Stimulated activated CD8-positive, alpha-beta memory T cell treated with anti-CD3 and anti-CD28 coated beads, Interleukin-7, amount 100 ng/mL, for 4 hours (primary cell): ENCODE data around the gene RAB40C.
A peak's percentile ranks its signal among the peaks of the same experiment; 100 is the strongest.

Experiments
- DNase-seq, 2 donors: peaks; one replicate each; pipeline ENCODE4 v3.0.0-alpha.2; 2020; ENCODE audit warnings: low read depth in 2 of 2

Gene RAB40C

DNA sequence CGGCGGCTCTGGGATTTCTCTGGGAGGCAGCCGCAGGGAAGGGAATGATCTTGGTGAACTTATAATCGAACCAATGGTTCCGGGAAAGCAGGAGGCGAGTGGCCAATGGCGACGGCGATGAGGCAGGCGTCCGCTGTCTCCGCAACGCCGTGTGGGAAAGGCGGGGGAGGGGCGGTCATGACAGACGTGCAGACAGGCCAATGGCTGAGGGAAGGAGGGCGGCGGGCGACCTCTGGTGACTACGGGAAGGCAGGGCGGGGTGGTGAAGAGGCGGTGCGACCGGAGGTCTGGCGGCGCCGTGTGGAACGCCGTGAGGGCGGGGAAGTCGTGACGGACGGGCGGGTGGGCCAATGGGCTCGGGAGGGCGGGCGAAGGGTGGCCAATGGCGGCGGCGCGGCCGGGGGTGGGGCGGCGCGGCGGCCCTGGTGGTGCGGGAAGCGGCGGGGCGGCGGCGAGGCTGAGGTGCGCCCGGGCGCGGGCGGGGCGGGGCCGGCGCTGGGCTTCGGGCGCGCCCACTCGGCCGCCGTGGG lies at the start of gene RAB40C:
Gene RAB40C, plus strand, starts transcription at position 409 of the 530 bp plus-strand sequence. CDS start 226 bp downstream, outside the sequence.
- peak; percentile 99 for DNase-seq

- no peak for DNase-seq
Observed at GRCh38 chr16:540645-541340, 49.1 kb upstream of the RAB40C start.

- DNase-seq: no peak
Observed at GRCh38 chr16:543301-544164, 46.3 kb upstream of the RAB40C start.

DNA sequence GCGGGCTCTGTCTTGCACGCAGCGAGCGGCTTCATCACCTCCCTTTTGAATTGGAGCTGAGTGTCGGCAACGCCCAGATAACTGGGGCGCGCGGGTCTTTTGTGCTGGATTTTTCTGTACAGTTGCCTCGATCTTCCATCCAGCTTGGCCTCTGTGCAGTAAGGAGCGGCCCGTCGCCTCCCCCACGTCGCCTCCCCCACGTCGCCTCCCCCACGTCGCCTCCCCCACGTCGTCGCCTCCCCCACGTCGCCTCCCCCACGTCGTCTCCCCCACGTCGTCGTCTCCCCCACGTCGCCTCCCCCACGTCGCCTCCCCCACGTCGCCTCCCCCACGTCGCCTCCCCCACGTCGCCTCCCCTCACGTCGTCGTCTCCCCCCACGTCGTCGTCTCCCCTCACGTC lies 45.3 kb upstream of the RAB40C start:
- no peak for DNase-seq

- DNase-seq: peak in 1 of 2 donors; percentile 36
Observed at GRCh38 chr16:546909-547770, 42.7 kb upstream of the RAB40C start.

- no peak for DNase-seq
Observed at GRCh38 chr16:548586-548985, 41.3 kb upstream of the RAB40C start.

DNA sequence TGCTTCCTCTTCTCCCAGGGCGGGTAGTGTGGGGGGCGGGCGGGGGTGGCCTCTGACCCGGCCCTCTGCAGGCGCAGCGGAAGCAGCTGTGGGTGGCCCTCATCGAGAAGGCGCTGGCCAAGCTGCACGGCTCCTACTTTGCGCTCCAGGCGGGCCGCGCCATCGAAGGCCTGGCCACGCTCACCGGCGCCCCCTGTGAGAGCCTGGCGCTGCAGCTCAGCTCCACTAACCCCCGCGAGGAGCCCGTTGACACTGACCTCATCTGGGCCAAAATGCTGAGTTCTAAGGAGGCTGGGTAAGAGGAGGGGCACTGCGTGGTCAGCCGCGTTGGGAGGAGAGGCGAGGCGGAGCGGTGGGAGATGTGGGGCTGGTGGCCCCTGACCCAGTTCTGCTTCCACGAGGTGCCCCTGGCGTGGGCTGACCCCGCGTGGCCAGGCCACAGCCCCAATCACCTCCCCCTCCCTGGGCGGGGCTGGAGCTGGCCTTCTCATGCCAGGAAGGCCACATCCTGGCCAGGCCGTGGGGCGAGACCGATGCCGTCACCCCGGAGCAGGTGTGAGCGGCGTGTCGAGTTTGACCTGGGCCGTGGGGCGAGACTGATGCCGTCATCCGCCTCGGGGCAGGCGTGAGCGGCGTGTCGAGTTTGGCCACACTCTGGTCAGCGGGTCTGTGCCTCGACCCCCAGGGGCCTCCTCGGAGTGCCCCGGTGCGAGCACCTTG lies 40.2 kb upstream of the RAB40C start:
- DNase-seq: no peak

DNA sequence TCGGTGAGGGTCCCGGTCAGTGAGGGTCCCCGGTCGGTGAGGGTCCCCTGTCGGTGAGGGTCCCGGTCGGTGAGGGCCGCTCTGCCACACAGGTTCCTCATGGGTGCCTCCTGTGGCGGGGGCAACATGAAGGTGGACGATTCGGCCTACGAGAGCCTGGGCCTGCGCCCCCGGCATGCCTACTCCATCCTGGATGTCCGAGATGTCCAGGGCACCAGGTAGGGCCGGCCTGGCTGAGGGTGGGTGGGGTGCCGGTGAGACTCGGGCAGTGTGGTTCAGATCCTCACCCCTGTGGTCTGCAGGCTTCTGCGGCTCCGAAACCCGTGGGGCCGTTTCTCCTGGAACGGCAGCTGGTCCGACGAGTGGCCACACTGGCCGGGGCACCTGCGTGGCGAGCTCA lies 38.7 kb upstream of the RAB40C start:
- no peak for DNase-seq

DNA sequence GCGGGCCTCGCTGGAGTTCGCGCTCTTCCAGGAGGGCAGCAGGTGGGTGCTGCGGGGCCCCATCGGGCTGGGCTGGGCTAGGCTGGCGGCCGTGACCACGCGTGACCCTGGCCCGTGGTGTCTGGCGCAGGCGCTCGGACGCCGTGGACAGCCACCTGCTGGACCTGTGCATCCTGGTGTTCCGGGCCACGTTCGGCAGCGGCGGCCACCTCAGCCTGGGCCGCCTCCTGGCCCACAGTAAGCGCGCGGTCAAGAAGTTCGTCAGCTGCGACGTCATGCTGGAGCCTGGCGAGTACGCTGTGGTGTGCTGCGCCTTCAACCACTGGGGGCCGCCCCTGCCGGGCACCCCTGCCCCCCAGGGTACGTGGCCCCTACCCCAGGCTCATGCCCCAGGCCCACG lies 37.7 kb upstream of the RAB40C start:
- DNase-seq: no peak

DNA sequence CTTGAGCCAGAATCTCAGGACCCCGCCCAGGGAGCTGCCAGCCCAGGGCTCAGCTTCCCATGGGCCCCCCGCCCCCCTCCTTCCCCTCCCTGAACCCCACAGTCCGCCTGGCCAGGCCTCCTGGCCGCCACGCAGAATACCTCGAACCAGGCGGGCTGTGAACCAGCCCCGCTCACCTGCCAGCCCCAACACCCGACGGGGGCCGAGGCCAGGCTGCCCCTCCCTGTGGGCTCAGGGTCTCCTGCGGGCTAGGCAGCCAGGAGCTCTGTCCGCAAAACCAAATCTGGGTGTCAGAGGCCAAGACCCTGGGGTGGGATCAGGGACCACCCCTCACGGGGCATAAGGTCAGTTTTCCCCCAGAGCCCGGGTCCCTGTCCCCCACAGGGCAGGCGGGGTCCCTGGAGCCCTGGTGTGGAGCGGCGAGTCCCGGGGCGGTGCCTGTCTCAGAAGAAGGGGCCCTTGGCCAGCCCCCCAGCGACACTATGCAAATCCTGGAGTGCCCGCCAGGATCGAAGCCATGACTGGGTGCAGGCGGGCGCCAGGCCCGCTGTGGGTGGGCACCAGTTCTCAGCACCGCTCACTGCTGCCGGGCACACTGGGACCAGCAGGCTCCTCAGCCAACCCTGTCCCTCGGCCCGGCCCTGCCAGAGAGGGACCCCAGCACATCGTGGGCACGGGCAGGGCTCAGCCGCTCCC lies 36.1 kb upstream of the RAB40C start:
- no peak for DNase-seq

- no peak for DNase-seq
Observed at GRCh38 chr16:554297-554621, 35.6 kb upstream of the RAB40C start.

DNA sequence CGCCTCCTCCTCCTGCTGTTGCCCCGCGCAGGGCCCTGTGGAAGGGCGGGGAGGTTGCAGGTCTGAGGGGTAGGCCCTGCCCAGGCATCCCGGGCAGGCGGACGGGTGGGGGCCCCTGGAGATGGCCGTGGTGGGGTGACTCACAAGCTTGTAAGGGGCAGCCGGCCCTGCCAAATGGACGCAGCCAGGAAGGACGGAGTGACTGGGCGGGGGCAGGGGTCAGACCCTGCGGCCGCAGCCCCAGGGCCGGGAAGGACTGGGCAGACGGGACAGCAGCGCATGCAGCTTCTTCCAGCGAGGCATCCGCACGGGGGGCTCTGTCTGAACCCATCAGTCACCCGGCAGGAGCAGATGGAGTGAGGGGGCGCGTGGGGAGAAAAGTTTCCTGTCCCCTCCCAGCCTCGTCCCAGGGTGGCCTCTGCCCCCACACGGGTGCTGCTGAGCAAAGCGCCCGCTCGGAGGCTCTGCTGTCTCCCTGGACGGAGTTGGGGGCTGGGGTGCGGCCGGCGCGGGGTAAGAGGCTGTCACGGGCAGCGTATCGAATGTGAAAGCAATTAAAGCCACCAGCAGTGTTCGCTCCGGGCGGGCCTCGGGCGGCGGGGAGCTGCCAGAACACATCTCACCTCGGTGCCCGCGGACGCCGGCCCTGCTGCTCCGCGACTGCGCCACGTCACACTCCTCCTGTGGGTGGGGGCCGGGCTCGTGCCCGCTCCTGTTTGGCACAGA lies 35.1 kb upstream of the RAB40C start:
- no peak for DNase-seq

DNA sequence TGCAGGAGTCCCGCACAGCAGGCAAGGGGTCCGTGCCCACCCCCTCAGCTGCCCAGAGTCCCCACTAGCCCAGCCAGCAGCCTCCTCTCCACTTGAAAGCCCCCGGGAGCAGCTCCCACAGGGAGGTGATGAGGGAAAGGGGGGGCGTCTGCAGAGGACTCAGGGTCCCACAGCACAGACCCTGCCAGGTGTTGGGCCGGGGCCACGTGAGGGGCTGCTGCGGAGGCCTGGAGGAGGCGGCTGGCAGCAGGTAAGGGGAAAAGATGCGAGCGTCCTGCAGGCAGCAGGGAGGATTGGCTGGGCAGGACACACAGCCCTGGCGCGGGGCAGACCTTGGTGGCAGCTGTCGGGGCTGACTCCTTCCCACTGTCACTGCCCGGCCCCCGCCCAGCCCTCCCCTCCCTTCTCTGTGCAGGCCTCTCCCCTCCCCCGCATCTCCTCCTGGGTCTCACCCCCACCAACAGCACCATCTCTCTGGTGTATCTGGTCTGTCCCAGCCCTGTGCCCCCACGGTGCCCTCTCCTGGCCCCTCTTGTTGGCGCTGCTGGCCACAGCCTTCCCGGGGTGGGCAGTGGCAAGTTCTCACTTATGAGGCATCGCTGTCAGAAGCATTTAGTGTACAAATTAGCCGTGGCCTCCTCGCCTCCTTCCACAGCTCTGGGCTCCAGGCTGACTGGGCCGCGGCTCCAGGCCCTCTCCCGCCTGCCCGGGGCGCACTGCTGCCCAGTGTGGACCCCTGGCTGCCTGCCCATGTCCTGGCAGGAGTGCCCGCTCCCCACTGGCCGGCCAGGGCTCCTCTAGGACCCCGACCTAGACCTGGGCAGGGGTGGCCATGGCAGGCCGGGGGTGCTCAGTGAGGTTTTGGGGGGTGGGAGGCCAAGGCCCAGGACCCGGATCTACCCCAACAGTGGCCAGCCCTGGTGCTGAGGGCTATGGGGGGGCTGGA lies 34.1 kb upstream of the RAB40C start:
- DNase-seq: no peak

DNA sequence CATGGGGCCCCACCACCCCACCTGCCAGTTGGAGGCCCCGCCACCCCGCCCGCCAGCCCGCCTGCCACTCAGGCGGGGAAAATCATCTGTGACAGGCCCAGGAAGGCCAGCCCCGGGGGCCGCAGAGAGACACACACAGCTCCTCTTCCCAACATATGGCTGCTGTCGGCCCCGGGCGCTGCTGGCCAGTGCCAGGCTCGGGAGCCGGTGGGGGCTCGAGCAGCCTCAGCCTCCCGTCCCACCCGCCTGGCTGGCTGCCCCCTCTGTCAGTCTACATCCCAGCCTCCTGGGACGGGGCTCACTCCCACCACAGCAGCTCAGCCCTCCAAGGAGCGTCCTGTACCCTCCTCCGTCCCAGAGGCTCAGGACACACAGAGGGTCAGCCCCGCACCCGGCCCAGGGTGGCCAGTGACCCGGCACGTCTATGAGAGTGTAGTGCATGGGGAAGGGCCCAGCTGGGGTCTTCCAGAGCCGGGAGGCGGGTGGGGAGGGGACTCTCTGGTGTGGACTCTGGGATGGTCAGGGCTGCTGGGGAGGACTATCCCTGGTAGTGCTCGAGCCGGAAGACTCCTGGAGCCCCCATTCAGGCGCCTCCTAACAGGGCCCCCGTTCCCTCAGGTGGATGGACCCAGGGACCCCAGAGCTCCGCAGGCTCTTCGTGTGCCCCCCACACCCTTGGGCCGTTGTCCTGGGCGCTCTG lies 33.2 kb upstream of the RAB40C start:
- DNase-seq: no peak

DNA sequence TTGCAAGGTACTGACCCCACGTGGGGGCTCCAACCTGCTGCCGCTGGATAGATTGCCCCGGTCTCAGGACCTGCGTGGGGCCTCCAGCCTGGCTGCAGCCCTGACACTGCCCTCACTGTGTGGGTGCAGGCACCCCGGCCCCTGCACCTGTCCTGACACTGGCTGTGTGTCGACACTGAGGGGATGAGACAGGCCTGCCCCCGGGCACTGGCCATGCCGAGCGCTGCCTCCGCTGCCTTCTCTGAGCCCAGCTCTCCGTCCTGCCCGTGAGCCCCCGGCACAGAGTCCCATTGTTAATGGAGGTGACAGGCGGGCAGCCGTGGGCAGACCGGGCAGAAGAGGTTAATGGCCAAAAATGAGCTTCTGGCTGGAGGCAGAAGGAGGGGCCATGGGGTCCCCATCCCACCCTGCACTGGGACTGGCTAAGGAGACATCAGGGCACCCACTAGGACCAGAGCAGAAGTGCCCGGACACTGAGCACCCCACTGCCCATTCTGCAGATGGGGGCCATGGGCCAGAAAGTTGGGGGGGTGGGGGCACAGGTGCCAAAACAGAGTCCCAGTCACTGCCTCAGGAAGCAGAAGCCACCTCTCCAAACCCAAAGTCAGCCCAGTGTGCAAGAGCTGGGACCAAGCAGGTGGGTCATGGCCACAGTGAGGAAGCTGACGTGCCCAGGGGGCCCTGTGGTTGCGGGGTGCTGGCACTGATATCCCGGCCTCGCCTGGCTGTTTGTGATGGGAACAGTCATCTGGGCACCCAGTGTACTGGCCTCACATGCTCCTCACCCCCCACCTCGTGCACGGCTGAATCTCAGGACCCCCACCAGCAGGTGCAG lies 32.2 kb upstream of the RAB40C start:
- no peak for DNase-seq

GRCh38 chr16:558298-559020 lies 31.4 kb upstream of the RAB40C start:
- no peak for DNase-seq

GRCh38 chr16:559021-559380 lies 30.9 kb upstream of the RAB40C start:
- DNase-seq: no peak
